GM12878 (cell line): ENCODE measurements around the gene RARRES2. TPM values are rescaled to one million over a fixed set of nuclear protein-coding genes. Genes with fewer than 3 reads are reported as not detected.

ENCODE experiments used
- CEBPB ChIP-seq, 2 experiments: fragments of 150-350 bp in 1 of 2; IDR thresholded peaks; 2 replicates each; pipeline ENCODE4 v1.6.1; 2012 to 2014; ENCODE audit warnings: low read depth in 2 of 2, low read length in 2 of 2, borderline replicate concordance in 1 of 2, inconsistent platforms in 1 of 2
- HCFC1 ChIP-seq: fragments of 150-350 bp; IDR thresholded peaks from 2 replicates; pipeline ENCODE4 v1.6.1; 2014; ENCODE audit warnings: low read length
- KLF5 ChIP-seq: fragments of 450-650 bp; IDR thresholded peaks from 2 replicates; pipeline ENCODE4 v1.6.1; 2014; ENCODE audit warnings: mild to moderate bottlenecking; ENCODE audit not compliant: partially characterized antibody
- MTA2 ChIP-seq: fragments of 450-650 bp; IDR thresholded peaks from 2 replicates; pipeline ENCODE4 v1.6.1; 2016; ENCODE audit warnings: low read depth, mild to moderate bottlenecking, moderate library complexity
- MYC ChIP-seq: IDR thresholded peaks from 2 replicates; pipeline ENCODE4 v1.6.1; 2011; ENCODE audit warnings: mild to moderate bottlenecking, low read length, moderate library complexity, inconsistent platforms; ENCODE audit not compliant: insufficient read depth, insufficient replicate concordance, insufficient read length, severe bottlenecking
- RFX5 ChIP-seq: IDR thresholded peaks from 2 replicates; pipeline ENCODE4 v1.6.1; 2011; ENCODE audit warnings: low read depth, low read length, improper control_type of control experiment
- RUNX3 ChIP-seq: IDR thresholded peaks from 2 replicates; pipeline ENCODE4 v1.6.1; 2012; ENCODE audit warnings: low read length, inconsistent platforms
- SMAD1 ChIP-seq: fragments of 450-650 bp; IDR thresholded peaks from 2 replicates; pipeline ENCODE4 v1.6.1; 2018; ENCODE audit warnings: mild to moderate bottlenecking, low read depth; ENCODE audit not compliant: partially characterized antibody
- TBL1XR1 ChIP-seq: IDR thresholded peaks from 2 replicates; pipeline ENCODE4 v1.6.1; 2012; ENCODE audit warnings: low read depth, low read length, improper control_type of control experiment
- TCF3 ChIP-seq: IDR thresholded peaks from 2 replicates; pipeline ENCODE4 v1.6.1; 2012; ENCODE audit warnings: low read depth, mild to moderate bottlenecking, low read length, borderline replicate concordance; ENCODE audit not compliant: insufficient read depth
- ZSCAN29 ChIP-seq: fragments of 450-650 bp; IDR thresholded peaks from 2 replicates; pipeline ENCODE4 v1.6.1; 2017; ENCODE audit warnings: mild to moderate bottlenecking, moderate library complexity
- polyA plus RNA-seq, 11 experiments: library from polyadenylated mRNA; depleted of rRNA in 4 of 11; unstranded in 6 of 11; stranded (reverse) in 5 of 11; fragments of >200 nt; fragmentation: Nextera tagmentation in 4 of 11; fragmentation: Illumina TruSeq in 1 of 11; extraction: Ambion mirVana in 4 of 11; extraction: Trizol in 1 of 11; gene quantifications; 1 replicate in 1 of 11; 2 replicates in 10 of 11; pipeline versions ENCODE4 v1.2.1 to v1.2.3, GENCODE V29; 2011 to 2016; ENCODE audit warnings: inconsistent platforms in 2 of 11, missing spikeins in 2 of 11, low read depth in 1 of 11
- total RNA-seq, 4 experiments: library from RNA; depleted of rRNA in 3 of 4; stranded (reverse); fragments of >200 nt in 3 of 4; fragmentation: Illumina TruSeq in 1 of 4; extraction: Trizol in 1 of 4; gene quantifications; 2 replicates each; pipeline versions ENCODE4 v1.2.1 to v1.2.3, GENCODE V29; 2013 to 2021
- TF ChIP-seq, protein P1 (sequence below): fragments of 450-650 bp; IDR thresholded peaks from 2 replicates; pipeline ENCODE4 v1.6.1; 2018; ENCODE audit warnings: borderline replicate concordance, mild to moderate bottlenecking; ENCODE audit not compliant: partially characterized antibody
- TF ChIP-seq, protein P2 (sequence below): fragments of 450-650 bp; IDR thresholded peaks from 2 replicates; pipeline ENCODE4 v1.6.1; 2018; ENCODE audit warnings: mild to moderate bottlenecking, low read depth, moderate library complexity; ENCODE audit not compliant: partially characterized antibody
- TF ChIP-seq, protein P3 (sequence below): IDR thresholded peaks from 2 replicates; pipeline ENCODE4 v1.6.1; 2011; ENCODE audit warnings: low read depth, mild to moderate bottlenecking, low read length, moderate library complexity, borderline replicate concordance; ENCODE audit errors: extremely low read depth
- TF ChIP-seq, protein P4 (sequence below): IDR thresholded peaks from 2 replicates; pipeline ENCODE4 v1.6.1; 2012; ENCODE audit warnings: low read depth, low read length, improper control_type of control experiment
- TF ChIP-seq, protein P5 (sequence below): fragments of 450-650 bp; IDR thresholded peaks from 2 replicates; pipeline ENCODE4 v1.6.1; 2016; ENCODE audit warnings: mild to moderate bottlenecking

The RARRES2 gene
- total and polyA plus RNA-seq, 10 of the 15 experiments (the other 5 are each of a cell fraction or from before 2014, with no cell fraction given): 0.13 to 2.2 (median 0.40) TPM; not detected in 3

DNA sequence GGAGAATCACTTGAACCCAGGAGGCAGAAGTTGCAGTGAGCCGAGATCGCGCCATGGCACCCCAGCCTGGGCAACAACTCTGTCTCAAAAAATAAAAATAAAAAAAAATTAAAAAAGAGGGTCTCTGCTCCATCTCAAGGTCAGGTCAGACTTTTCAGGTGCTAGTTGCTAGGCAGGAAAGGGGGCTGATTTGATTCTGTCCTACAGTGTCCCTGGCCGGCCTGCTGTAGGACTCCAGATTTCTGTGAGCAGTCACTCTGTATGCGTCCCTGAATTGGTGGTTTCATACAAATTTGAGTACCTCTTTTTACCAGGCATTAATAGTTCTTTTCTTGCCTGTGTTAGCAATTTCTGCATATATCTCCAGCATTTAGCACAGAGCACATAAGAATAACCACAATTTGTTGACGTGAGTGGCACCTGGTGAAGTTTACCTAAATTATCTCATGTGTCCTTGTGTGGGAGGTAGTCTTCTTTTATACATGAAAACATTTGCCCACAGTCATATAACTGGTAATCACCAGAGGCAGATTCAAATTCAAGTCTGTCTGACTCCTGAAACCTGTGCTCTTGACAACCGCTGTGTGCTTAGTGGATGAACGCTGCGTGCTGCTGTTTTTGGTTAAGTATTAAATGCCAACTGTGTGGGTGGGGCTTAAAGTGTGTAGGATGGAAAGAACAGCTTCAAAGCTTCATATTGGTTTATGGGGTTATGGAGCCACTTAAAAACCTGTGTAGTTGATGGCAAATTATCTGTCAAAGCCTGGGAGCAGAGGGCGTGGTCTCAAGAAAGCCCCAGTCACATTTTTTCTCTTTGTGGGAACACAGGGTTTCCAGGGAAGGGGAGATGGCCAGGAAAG lies 34.5 kb upstream of the RARRES2 start (continued):
- TF ChIP-seq, protein P1, sequence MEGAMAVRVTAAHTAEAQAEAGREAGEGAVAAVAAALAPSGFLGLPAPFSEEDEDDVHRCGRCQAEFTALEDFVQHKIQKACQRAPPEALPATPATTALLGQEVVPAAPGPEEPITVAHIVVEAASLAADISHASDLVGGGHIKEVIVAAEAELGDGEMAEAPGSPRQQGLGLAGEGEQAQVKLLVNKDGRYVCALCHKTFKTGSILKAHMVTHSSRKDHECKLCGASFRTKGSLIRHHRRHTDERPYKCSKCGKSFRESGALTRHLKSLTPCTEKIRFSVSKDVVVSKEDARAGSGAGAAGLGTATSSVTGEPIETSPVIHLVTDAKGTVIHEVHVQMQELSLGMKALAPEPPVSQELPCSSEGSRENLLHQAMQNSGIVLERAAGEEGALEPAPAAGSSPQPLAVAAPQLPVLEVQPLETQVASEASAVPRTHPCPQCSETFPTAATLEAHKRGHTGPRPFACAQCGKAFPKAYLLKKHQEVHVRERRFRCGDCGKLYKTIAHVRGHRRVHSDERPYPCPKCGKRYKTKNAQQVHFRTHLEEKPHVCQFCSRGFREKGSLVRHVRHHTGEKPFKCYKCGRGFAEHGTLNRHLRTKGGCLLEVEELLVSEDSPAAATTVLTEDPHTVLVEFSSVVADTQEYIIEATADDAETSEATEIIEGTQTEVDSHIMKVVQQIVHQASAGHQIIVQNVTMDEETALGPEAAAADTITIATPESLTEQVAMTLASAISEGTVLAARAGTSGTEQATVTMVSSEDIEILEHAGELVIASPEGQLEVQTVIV: no peak
- TF ChIP-seq, protein P2, sequence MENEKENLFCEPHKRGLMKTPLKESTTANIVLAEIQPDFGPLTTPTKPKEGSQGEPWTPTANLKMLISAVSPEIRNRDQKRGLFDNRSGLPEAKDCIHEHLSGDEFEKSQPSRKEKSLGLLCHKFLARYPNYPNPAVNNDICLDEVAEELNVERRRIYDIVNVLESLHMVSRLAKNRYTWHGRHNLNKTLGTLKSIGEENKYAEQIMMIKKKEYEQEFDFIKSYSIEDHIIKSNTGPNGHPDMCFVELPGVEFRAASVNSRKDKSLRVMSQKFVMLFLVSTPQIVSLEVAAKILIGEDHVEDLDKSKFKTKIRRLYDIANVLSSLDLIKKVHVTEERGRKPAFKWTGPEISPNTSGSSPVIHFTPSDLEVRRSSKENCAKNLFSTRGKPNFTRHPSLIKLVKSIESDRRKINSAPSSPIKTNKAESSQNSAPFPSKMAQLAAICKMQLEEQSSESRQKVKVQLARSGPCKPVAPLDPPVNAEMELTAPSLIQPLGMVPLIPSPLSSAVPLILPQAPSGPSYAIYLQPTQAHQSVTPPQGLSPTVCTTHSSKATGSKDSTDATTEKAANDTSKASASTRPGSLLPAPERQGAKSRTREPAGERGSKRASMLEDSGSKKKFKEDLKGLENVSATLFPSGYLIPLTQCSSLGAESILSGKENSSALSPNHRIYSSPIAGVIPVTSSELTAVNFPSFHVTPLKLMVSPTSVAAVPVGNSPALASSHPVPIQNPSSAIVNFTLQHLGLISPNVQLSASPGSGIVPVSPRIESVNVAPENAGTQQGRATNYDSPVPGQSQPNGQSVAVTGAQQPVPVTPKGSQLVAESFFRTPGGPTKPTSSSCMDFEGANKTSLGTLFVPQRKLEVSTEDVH: peak; percentile 31
- TF ChIP-seq SMAD1 (no peak), MTA2 (peak; percentile 65), CEBPB (IDR thresholded peaks at IDR 0.05; ENCODE audit: borderline replicate concordance in 1 of 2, low read depth in 2 of 2, low read length in 2 of 2) (no peak), TCF3 (no peak), TBL1XR1 (peak; percentile 52; the same call in 1 of the 2 replicates), RFX5 (no peak), RUNX3 (peak; percentile 73), ZSCAN29 (no peak), KLF5 (no peak), MYC (no peak), HCFC1 (no peak)
- TF ChIP-seq, protein P3, sequence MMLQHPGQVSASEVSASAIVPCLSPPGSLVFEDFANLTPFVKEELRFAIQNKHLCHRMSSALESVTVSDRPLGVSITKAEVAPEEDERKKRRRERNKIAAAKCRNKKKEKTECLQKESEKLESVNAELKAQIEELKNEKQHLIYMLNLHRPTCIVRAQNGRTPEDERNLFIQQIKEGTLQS: no peak
- TF ChIP-seq, protein P4, sequence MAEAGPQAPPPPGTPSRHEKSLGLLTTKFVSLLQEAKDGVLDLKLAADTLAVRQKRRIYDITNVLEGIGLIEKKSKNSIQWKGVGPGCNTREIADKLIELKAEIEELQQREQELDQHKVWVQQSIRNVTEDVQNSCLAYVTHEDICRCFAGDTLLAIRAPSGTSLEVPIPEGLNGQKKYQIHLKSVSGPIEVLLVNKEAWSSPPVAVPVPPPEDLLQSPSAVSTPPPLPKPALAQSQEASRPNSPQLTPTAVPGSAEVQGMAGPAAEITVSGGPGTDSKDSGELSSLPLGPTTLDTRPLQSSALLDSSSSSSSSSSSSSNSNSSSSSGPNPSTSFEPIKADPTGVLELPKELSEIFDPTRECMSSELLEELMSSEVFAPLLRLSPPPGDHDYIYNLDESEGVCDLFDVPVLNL: no peak
- TF ChIP-seq, protein P5, sequence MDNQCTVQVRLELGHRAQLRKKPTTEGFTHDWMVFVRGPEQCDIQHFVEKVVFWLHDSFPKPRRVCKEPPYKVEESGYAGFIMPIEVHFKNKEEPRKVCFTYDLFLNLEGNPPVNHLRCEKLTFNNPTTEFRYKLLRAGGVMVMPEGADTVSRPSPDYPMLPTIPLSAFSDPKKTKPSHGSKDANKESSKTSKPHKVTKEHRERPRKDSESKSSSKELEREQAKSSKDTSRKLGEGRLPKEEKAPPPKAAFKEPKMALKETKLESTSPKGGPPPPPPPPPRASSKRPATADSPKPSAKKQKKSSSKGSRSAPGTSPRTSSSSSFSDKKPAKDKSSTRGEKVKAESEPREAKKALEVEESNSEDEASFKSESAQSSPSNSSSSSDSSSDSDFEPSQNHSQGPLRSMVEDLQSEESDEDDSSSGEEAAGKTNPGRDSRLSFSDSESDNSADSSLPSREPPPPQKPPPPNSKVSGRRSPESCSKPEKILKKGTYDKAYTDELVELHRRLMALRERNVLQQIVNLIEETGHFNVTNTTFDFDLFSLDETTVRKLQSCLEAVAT: no peak; the same call in 1 of the 2 replicates
